Testis (tissue), 2 donors: ENCODE measurements around the gene RPTOR.

Experiments
- CTCF ChIP-seq, 3 experiments: fragments of 450-650 bp in 2 of 3; fragments of 200-600 bp in 1 of 3; sonication (generic) in 1 of 3; IDR thresholded peaks; one replicate each; pipeline ENCODE4 v1.5.1; 2016 to 2019; ENCODE audit warnings: antibody characterized with exemption in 3 of 3, mild to moderate bottlenecking in 2 of 3, moderate library complexity in 1 of 3
- POLR2A ChIP-seq: fragments of 450-650 bp; IDR thresholded peaks from one replicate; pipeline ENCODE4 v1.6.1; 2017; ENCODE audit warnings: antibody characterized with exemption, mild to moderate bottlenecking, moderate library complexity

- no peak for TF ChIP-seq CTCF (IDR thresholded peaks at IDR 0.05)
- no peak for TF ChIP-seq POLR2A
Measured at GRCh38 chr17:80924807-80925610, 380.4 kb downstream of the RPTOR start.
